Tibial nerve (tissue), 4 donors: Measurements from ENCODE around the gene DNM1. TPM values are rescaled to one million over a fixed set of nuclear protein-coding genes. Genes with fewer than 3 reads are reported as not detected.
"Not testable (repeated sequence)": the region's sequence is repeated elsewhere in the genome, so short reads cannot be mapped to it uniquely, and the experiment has no call there.

Experiments
- DNase-seq, 2 donors: peaks; one replicate each; pipeline ENCODE4 v3.0.0-alpha.2; 2019; ENCODE audit warnings: low spot score in 2 of 2
- H3K27ac ChIP-seq, 4 donors: fragments of 200-600 bp; sonication (generic) in 3 of 4; one replicate each; pipeline ENCODE4 v1.5.1; 2017 to 2019; ENCODE audit warnings: mild to moderate bottlenecking in 1 of 4
- H3K27me3 ChIP-seq, 2 donors: fragments of 200-600 bp; sonication (generic) in 1 of 2; one replicate each; pipeline versions ENCODE4 v1.5.1 to v1.6.0; 2017 to 2019
- H3K36me3 ChIP-seq, 3 donors: fragments of 200-600 bp; sonication (generic); one replicate each; pipeline ENCODE4 v1.5.1; 2018 to 2019
- H3K4me1 ChIP-seq, 4 donors: fragments of 200-600 bp; sonication (generic) in 3 of 4; one replicate each; pipeline ENCODE4 v1.5.1; 2017 to 2019
- H3K4me3 ChIP-seq, 4 donors: fragments of 200-600 bp; sonication (generic) in 3 of 4; one replicate each; pipeline ENCODE4 v1.5.1; 2017 to 2019; ENCODE audit warnings: mild to moderate bottlenecking in 1 of 4, moderate library complexity in 1 of 4
- H3K9me3 ChIP-seq, 4 donors: fragments of 200-600 bp; sonication (generic) in 3 of 4; one replicate each; pipeline ENCODE4 v1.5.1; 2017 to 2019
- EP300 ChIP-seq, 2 donors: sonication (generic); formaldehyde crosslinking; IDR thresholded peaks; one replicate each; pipeline ENCODE4 v1.6.1; 2017; ENCODE audit warnings: antibody characterized with exemption in 2 of 2, mild to moderate bottlenecking in 1 of 2
- POLR2A ChIP-seq, 2 donors: fragments of 450-650 bp; IDR thresholded peaks; one replicate each; pipeline ENCODE4 v1.6.1; 2017; ENCODE audit warnings: antibody characterized with exemption in 2 of 2, mild to moderate bottlenecking in 2 of 2, moderate library complexity in 2 of 2
- WGBS, 2 donors: methylation state at CpG; one replicate each; pipeline ENCODE4 v1.1.5; 2018; 5-methylcytosine and 5-hydroxymethylcytosine counted together
- total RNA-seq, 4 donors: library from RNA; depleted of rRNA; stranded (reverse); fragments of >200 nt; gene quantifications; one replicate each; pipeline ENCODE4 v1.1.0, GENCODE V29; 2016
- TF ChIP-seq, protein P1 (sequence below), 5 experiments: fragments of 200-600 bp in 3 of 5; fragments of 450-650 bp in 2 of 5; sonication (generic) in 3 of 5; IDR thresholded peaks; one replicate each; pipeline ENCODE4 v1.5.1; 2016 to 2019; ENCODE audit warnings: antibody characterized with exemption in 5 of 5, mild to moderate bottlenecking in 3 of 5, moderate library complexity in 2 of 5

Gene DNM1
- total RNA-seq, 4 donors from 2014 or later: 19.9 to 50.4 (median 41.4) TPM

DNA sequence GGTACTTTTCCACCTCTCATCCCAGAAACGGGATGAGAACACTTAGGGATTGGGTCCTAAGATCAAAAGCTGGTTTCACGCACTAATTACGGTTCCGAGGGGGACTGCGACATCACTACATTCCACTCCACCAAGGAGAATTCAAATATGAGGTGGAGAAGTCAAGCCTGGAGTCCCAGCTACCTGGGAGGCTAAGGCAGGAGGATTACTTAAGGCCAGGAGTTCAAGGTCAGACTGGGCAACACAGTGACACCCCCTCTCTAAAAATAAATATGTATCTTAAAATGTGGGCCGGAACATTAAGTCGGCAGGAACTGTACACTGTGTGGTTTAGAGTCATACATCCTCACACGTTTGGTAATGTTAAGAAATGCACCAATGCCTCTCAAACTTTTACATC lies 71.1 kb downstream of the DNM1 start:
- Histone ChIP-seq H3K4me3 (peak overlapping the region in 1 of 4 donors; percentile 83), H3K27ac (peak overlapping the region in 1 of 4 donors; percentile 12), H3K9me3 (no peaks in the 10 kb centered on the region), H3K27me3 (no peaks in the 10 kb centered on the region), H3K4me1 (peaks cover 0 to 46% (median 21%) of the 10 kb centered on the region in 4 donors), H3K36me3 (peaks cover 0 to 43% (median 0%) of the 10 kb centered on the region in 3 donors)
- 56 to 57% methylated on average over 7 to 8 of the region's 8 CpGs for WGBS, 2 donors
- DNase-seq: no peak
- TF ChIP-seq EP300 (IDR thresholded peaks at IDR 0.05) (no peak), POLR2A (IDR thresholded peaks at IDR 0.05) (no peak)
- TF ChIP-seq, protein P1, sequence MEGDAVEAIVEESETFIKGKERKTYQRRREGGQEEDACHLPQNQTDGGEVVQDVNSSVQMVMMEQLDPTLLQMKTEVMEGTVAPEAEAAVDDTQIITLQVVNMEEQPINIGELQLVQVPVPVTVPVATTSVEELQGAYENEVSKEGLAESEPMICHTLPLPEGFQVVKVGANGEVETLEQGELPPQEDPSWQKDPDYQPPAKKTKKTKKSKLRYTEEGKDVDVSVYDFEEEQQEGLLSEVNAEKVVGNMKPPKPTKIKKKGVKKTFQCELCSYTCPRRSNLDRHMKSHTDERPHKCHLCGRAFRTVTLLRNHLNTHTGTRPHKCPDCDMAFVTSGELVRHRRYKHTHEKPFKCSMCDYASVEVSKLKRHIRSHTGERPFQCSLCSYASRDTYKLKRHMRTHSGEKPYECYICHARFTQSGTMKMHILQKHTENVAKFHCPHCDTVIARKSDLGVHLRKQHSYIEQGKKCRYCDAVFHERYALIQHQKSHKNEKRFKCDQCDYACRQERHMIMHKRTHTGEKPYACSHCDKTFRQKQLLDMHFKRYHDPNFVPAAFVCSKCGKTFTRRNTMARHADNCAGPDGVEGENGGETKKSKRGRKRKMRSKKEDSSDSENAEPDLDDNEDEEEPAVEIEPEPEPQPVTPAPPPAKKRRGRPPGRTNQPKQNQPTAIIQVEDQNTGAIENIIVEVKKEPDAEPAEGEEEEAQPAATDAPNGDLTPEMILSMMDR (IDR thresholded peaks at IDR 0.05): no peak

DNA sequence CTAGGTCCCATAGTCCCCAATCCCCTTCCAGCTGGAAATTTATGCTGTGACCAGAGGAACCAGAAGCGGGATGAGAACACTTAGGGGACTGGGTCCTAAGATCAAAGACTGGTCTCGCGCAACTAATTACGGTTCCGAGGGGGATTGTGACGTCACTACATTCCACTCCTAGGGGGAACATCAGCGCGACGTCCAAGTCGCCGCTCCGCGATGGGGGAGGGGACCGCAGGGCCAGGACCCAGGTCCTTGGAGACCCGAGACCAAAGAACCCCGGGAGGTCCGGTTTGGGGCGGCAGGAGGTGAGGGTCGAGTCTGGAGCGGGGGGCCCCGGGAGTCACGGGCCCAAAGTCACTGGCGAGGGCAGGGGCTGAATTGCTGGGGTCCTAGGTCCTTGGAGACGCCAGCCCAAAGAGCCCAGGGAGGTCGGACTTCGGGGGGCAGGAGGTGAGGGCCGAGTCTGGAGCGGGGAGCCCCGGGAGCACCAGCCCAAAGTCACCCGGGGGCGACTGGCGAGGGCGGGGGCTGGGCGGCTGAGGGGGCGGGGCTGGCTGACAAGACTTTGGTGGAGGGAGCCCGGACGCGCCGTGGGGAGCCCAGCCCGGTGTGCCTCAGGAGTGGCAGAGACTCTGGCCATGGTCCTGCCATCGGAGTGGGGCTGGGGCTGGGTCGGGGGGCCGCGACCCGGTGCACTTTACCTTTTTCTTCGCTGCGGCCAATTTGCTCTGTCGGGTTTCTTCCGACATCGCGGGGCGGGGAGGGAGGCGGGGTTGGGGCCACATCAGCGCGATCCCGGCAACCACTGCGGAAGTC lies 72.2 kb downstream of the DNM1 start, which contains the start of gene GOLGA2:
TSS of gene GOLGA2 (minus strand) at position 810 of the 810 bp plus-strand sequence. CDS start at position 779, 31 bp downstream.
- 2 to 4% methylated on average over 9 to 39 of the region's 57 CpGs for WGBS, 2 donors
- no peaks in the 10 kb centered on the region for H3K27me3 ChIP-seq
- no peaks in the 10 kb centered on the region for H3K9me3 ChIP-seq
- H3K4me3 ChIP-seq: peak within 1 kb of the TSS; percentile 83 to 91 (median 86)
- peak in 1 of 2 donors; percentile 24 for DNase-seq
- TF ChIP-seq, protein P1 (IDR thresholded peaks at IDR 0.05): no peak
- TF ChIP-seq EP300 (IDR thresholded peaks at IDR 0.05) (peak in 1 of 2 donors; percentile 6), POLR2A (IDR thresholded peaks at IDR 0.05) (no peak)
- H3K36me3 ChIP-seq: peaks cover 0 to 36% (median 0%) of the 10 kb centered on the region in 3 donors
- H3K27ac ChIP-seq: peak within 1 kb of the TSS; percentile 79 to 91 (median 90)
- H3K4me1 ChIP-seq: peaks cover 0 to 51% (median 21%) of the 10 kb centered on the region in 4 donors

DNA sequence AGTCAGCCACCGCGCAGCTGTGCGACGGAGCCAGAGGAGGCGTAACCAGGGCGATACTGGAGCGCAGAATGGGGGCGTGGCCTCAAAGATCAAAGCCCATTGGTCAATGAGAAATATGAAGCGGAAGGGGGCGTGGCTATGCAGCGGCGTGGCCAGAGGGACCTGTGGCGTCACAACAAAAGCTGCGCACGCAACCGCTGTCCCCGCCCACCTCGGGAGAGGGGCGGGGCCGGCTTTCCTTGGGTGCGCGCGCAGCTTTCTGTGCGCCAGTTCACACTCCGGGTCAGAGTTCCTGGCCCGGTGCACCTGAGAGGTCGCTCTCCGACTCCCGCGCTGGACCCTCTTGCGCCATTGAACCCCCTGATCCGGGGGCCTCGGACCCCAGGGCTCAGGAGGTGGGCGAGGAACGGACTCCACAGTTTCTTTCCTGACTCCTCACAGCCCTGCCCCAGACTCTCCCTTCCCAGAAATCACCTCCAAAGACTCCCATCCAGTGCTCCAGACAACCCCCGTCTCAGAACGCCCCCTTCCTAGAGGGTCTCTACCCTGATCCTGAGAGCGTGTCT lies 72.9 kb downstream of the DNM1 start, which contains the start of gene SWI5:
TSS of gene SWI5 (plus strand) at position 269 of the 566 bp plus-strand sequence.
- H3K27ac ChIP-seq: peak within 1 kb of the TSS; percentile 79 to 91 (median 90)
- TF ChIP-seq POLR2A (IDR thresholded peaks at IDR 0.05) (peak; percentile 61 to 93), EP300 (IDR thresholded peaks at IDR 0.05) (peak; percentile 95 to 97)
- TF ChIP-seq, protein P1 (IDR thresholded peaks at IDR 0.05): peak in 1 of 5 experiments; percentile 26
- peak within 1 kb of the TSS; percentile 83 to 91 (median 86) for H3K4me3 ChIP-seq
- peak; percentile 100 for DNase-seq
- no peaks in the 10 kb centered on the region for H3K27me3 ChIP-seq
- WGBS, 2 donors: 0% methylated on average over 25 to 32 of the region's 38 CpGs
- peaks cover 0 to 33% (median 0%) of the 10 kb centered on the region in 3 donors for H3K36me3 ChIP-seq
- no peaks in the 10 kb centered on the region for H3K9me3 ChIP-seq
- H3K4me1 ChIP-seq: peaks cover 0 to 49% (median 21%) of the 10 kb centered on the region in 4 donors

DNA sequence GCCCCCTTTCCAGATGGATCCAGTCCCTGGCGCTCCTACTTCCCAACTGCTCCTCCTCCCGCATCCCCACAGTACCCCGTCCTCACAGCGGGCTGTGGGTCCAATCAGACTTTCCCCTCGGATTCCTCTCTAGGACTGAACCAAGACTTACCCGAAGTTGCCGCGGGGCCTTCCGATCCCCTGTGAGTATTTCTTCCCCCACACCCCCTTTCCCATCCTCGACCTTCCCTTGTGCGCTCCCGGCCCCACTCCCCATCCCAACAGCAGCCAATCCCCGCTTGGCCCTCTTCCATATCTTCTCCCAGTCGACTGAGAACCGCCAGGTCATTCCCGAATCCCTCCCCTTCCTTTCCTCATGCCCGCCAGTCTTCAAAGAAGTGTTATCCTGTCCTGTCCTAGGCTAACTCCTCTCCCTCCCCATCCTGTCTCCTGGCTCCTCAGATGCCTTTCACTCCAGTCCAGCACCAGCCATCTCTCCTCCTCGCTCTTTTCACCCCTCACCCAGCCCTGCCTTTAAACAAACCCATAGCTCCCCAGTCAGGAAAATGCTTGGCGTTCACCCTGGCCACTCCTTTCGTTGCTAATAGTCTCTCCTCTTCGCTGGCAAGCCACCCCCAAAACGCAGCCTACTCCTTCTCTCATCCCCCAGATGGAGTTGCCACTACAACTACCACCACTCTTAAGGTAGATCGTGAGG lies 73.5 kb downstream of the DNM1 start:
- Histone ChIP-seq H3K27ac (peak overlapping the region; percentile 62 to 91 (median 90)), H3K27me3 (no peaks in the 10 kb centered on the region), H3K4me3 (peak overlapping the region; percentile 78 to 91 (median 84)), H3K9me3 (no peaks in the 10 kb centered on the region), H3K4me1 (peaks cover 0 to 47% (median 21%) of the 10 kb centered on the region in 4 donors), H3K36me3 (peaks cover 0 to 27% (median 0%) of the 10 kb centered on the region in 3 donors)
- peak in 1 of 2 donors; percentile 37 for DNase-seq
- no peak for TF ChIP-seq EP300 (IDR thresholded peaks at IDR 0.05)
- TF ChIP-seq POLR2A (IDR thresholded peaks at IDR 0.05): no peak
- TF ChIP-seq, protein P1 (IDR thresholded peaks at IDR 0.05): no peak
- 7 to 9% methylated on average over 23 of the region's 23 CpGs for WGBS, 2 donors

DNA sequence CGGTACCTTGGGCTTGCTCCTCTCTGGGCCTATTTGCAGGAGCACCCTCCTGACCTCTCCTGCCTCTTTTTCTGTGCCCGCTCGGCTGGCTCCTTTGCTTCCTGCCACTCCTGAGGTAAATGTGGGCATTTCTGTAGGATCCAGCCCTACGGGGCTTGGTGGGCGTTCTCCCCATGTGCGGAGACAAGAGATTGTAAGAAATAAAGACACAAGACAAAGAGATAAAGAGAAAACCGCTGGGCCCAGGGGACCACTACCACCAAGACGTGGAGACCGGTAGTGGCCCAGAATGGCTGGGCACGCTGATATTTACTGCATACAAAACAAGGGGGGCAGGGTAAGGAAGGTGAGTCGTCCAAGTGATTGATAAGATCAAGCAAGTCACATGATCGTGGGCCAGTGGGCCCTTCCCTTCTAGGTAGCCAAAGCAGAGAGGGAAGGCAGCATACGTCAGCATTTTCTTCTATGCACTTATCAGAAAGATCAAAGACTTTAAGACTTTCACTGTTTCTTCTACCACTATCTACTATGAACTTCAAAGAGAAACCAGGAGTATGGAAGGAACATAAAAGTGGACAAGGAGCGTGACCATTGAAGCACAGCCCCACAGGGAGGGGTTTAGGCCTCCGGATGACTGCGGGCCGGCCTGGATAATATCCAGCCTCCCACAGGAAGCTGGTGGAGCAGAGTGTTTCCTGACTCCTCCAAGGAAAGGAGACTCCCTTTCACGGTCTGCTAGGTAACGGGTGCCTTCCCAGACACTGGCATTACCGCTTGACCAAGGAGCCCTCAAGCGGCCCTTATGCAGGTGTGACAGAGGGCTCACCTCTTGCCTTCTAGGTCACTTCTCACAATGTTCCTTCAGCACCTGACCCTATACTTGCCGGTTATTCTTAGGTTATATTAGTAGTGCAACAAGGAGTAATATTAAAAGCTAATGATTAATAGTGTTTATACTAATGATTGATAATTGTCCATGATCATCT lies 76.2 kb downstream of the DNM1 start:
- H3K4me3 ChIP-seq, H3K27me3 ChIP-seq, H3K27ac ChIP-seq, H3K36me3 ChIP-seq, H3K9me3 ChIP-seq, DNase-seq: not testable (repeated sequence)
- 72 to 76% methylated on average over 22 of the region's 22 CpGs for WGBS, 2 donors
- H3K4me1 ChIP-seq: peaks cover 0 to 34% (median 17%) of the 10 kb centered on the region in 4 donors
